Activated CD4-positive, alpha-beta memory T cell treated with anti-CD3 and anti-CD28 coated beads, Interleukin-2, amount 10 ng/mL, durations not matched to agents 7 days and 5 days (primary cell): ENCODE results near the gene VPS41. TPM values are rescaled to one million over a fixed set of nuclear protein-coding genes. Genes with fewer than 3 reads are reported as not detected.

Source experiments
- CTCF ChIA-PET: fragments of 350-600 bp; sonication (Branson Sonifier 250); formaldehyde crosslinking; loops from one replicate; lab custom pipeline; 2021; ENCODE audit warnings: antibody characterized with exemption, inconsistent platforms; lab: Charles Lee
- POLR2A ChIA-PET: fragments of 350-600 bp; sonication (Branson Sonifier 250); formaldehyde crosslinking; loops from one replicate; lab custom pipeline; 2021; ENCODE audit warnings: antibody characterized with exemption; lab: Charles Lee
- DNase-seq: peaks from one replicate; pipeline ENCODE4 v3.0.0-alpha.2; 2020
- H3K27ac Mint-ChIP-seq: one replicate; pipeline ENCODE4 v1.8.0; 2021; ENCODE audit warnings: mild to moderate bottlenecking, mixed read lengths
- H3K27me3 Mint-ChIP-seq: one replicate; pipeline ENCODE4 v1.8.0; 2021; ENCODE audit warnings: mixed read lengths
- H3K36me3 Mint-ChIP-seq: one replicate; pipeline ENCODE4 v1.8.0; 2021; ENCODE audit warnings: low read depth, mixed read lengths
- H3K4me1 Mint-ChIP-seq: one replicate; pipeline ENCODE4 v1.8.0; 2021; ENCODE audit warnings: mixed read lengths
- H3K4me3 Mint-ChIP-seq: one replicate; pipeline ENCODE4 v1.8.0; 2021; ENCODE audit warnings: mild to moderate bottlenecking, mixed read lengths
- H3K9me3 Mint-ChIP-seq: one replicate; pipeline ENCODE4 v1.8.0; 2021; ENCODE audit warnings: mixed read lengths
- total RNA-seq, 2 experiments: library from RNA; stranded (reverse); gene quantifications; one replicate each; pipeline ENCODE4 v1.2.3, GENCODE V29; 2021

VPS41 gene
- total RNA-seq, 2 experiments from 2014 or later: 52.8 to 54.8 TPM

DNA sequence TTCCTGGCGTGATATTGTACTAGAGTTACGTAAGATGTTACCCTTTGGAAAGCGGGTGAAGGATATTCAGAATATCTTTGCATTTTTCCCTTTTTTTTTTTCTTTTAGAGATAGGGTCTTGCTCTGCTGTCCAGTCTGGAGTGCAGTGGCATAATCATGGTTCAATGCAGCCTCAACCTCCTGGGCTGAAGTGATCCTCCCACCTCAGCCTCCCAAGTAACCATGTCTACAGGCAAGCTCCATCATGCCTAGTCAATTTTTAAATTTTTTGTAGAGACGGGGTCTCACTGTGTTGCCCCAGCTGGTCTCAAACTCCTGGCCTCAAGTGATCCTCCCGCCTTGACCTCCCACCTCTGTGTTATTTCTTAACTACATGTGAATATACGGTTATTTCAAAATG lies 18.4 kb downstream of the VPS41 start:
- no peaks in the 10 kb centered on the region for H3K27me3 Mint-ChIP-seq
- CTCF ChIA-PET: no interaction called here
- no peak overlapping the region for H3K27ac Mint-ChIP-seq
- peaks cover 9% of the 10 kb centered on the region for H3K4me1 Mint-ChIP-seq
- POLR2A ChIA-PET: no interaction called here
- H3K36me3 Mint-ChIP-seq: peaks cover 50% of the 10 kb centered on the region
- no peak overlapping the region for H3K4me3 Mint-ChIP-seq
- peaks cover 22% of the 10 kb centered on the region for H3K9me3 Mint-ChIP-seq
- no peak for DNase-seq

DNA sequence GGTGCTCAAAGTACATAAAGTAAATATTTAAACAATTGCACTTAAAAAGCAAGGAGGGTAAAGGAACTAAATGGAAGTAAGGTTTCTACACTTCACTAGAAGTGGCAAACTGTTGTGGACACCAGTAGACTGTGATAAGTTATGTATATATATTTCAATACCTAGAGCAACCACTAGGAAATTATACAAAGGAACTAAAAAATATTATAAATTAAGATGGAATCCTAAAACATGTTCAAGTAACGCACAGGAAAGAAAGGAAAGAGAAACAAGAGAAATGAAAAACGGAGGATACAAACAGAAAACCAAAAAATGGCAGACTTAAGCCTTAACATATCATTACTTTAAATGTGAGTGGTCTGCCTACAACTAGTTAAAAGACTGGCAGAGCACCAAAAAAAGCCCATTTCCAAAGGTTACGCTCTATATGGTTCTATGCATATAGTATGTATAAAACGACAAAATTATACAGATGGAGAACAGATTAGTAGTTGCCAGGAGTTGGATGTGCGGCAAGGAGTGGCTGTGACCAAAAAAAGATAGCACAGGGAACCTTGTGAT lies 19.0 kb downstream of the VPS41 start:
- CTCF ChIA-PET: no interaction called here
- no peaks in the 10 kb centered on the region for H3K27me3 Mint-ChIP-seq

DNA sequence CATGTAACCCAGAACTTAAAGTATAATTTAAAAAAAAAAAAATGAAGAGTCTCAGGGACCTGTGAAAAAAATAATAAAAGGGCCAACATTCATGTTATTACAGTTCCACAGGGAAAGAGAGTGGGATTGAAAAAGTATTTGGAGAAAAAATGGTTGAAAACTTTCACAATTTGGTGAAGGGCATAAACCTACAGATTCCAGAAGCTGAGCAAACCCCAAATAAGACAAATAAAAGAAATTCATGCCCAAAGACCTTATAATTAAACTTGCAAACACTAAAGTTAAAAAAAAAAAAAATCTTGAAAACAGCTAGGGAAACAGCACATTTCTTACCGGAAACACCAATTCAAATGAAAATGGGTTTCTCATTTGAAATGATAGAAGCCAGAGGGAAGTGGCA lies 19.9 kb downstream of the VPS41 start:
- POLR2A ChIA-PET: no interaction called here
- CTCF ChIA-PET: interaction anchor here (1.2 kb wide), 1 partner anchor 9 kb away, joined by 4 read pairs; no protein-coding TSS in a partner anchor
- Mint-ChIP-seq H3K4me3 (no peak overlapping the region), H3K4me1 (peaks cover 15% of the 10 kb centered on the region), H3K27ac (no peak overlapping the region), H3K9me3 (peaks cover 22% of the 10 kb centered on the region), H3K36me3 (peaks cover 45% of the 10 kb centered on the region), H3K27me3 (no peaks in the 10 kb centered on the region)
- no peak for DNase-seq

More for the DNA sequence above, 19.0 kb downstream of the VPS41 start:
- peaks cover 22% of the 10 kb centered on the region for H3K9me3 Mint-ChIP-seq
- H3K4me1 Mint-ChIP-seq: peaks cover 11% of the 10 kb centered on the region
- H3K36me3 Mint-ChIP-seq: peaks cover 49% of the 10 kb centered on the region
- no peak overlapping the region for H3K27ac Mint-ChIP-seq
- no peak for DNase-seq
- POLR2A ChIA-PET: no interaction called here
- no peak overlapping the region for H3K4me3 Mint-ChIP-seq

DNA sequence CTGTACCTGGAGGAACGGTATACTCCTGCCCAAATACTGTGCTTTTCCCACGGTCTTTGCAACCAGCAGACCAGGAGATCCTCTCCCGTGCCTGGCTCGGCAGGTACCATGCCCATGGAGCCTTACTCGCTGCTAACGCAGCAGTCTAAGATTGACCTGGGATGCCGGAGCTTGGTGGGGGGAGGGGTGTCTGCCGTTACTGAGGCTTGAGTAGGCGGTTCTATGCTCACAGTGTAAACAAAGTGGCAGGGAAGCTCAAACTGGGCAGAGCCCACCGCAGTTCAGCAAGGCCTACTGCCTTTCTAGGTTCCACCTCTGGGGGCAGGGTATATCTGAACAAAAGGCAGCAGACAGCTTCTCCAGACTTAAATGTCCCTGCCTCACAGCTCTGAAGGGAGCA lies 22.7 kb downstream of the VPS41 start:
- H3K36me3 Mint-ChIP-seq: peaks cover 44% of the 10 kb centered on the region
- no peak overlapping the region for H3K27ac Mint-ChIP-seq
- H3K4me3 Mint-ChIP-seq: no peak overlapping the region
- peaks cover 27% of the 10 kb centered on the region for H3K9me3 Mint-ChIP-seq
- no peaks in the 10 kb centered on the region for H3K27me3 Mint-ChIP-seq
- no peak for DNase-seq
- peaks cover 24% of the 10 kb centered on the region for H3K4me1 Mint-ChIP-seq
- ChIA-PET CTCF (no interaction called here), POLR2A (no interaction called here)

DNA sequence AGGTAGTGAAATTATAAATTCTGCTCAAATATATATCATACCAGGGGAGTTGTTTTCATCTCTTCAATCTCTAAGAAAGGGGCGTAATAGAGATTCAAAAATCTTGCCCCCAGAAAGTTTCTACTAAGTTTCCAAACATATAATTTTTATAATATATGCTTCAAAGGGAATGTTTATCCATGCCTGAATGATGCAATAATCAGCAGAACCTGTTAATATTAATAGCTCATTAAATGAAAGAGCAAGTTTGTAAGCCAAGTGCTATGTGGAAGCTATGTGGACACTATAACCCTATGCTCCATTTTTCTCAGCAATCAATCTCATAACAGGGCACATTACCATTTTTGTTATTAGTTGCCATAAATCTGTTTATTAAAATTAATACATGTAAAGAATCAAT lies 25.3 kb downstream of the VPS41 start:
- no peak for DNase-seq
- Mint-ChIP-seq H3K4me1 (peaks cover 27% of the 10 kb centered on the region), H3K4me3 (no peak overlapping the region), H3K9me3 (peaks cover 17% of the 10 kb centered on the region), H3K27me3 (no peaks in the 10 kb centered on the region), H3K27ac (no peak overlapping the region), H3K36me3 (peaks cover 43% of the 10 kb centered on the region)
- ChIA-PET CTCF (no interaction called here), POLR2A (no interaction called here)

DNA sequence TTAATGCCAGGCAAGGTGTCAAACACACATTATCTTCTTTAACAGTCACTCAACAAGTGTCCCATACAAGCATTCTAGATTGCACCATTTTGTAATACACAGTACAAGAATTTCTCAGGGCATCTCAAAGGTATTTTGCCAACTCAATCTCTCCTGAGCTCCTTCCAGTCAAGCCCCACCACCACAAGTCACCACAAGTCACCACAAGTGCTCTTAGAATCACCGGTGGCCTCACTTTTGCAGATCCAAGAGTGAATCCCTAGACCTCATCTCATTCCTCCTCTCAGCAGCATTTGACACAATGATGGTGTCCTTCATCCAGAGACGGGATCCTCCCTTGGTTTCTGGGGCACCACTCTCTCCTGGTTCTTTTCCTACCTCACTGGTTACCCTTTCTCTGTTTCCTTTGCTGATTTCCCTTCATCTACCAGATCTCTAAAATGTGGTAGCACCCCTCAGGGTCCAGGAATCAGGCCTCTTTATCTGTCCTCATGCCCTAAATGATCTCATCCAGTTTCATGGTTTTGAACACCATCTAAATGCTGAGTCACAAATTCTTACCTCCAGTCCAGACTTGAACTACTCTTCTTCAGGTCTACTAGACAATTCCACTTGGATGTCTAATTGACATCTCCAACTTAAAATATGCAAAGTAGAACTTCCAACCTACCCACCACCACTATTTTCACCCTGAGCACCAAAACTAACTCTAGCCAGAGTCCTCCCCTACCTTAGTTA lies 26.9 kb downstream of the VPS41 start:
- CTCF ChIA-PET: no interaction called here
- Mint-ChIP-seq H3K9me3 (peaks cover 8% of the 10 kb centered on the region), H3K4me3 (no peak overlapping the region), H3K4me1 (peaks cover 22% of the 10 kb centered on the region), H3K27me3 (no peaks in the 10 kb centered on the region), H3K36me3 (peaks cover 31% of the 10 kb centered on the region), H3K27ac (no peak overlapping the region)
- POLR2A ChIA-PET: no interaction called here
- no peak for DNase-seq

DNA sequence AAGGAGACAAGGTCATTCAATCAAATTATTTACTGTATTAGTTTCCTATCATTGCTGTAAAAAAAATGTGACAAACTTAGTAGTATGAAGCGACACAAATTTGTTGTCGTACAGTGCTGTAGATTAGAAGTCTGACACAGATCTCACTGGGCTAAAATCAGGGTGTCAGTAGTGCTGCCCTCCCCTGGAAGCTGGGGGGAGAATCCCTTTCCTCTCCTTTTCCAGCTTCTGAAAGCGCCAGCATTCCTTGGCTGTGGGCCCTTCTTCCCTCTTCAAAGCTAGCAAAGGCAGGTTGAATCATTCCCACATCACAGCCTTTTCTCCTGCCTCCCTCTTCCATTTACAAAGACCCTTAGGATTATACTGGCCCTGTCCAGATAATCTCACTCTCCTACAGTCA lies 28.0 kb downstream of the VPS41 start:
- no peaks in the 10 kb centered on the region for H3K27me3 Mint-ChIP-seq
- CTCF ChIA-PET: no interaction called here
- H3K4me1 Mint-ChIP-seq: peaks cover 22% of the 10 kb centered on the region
- DNase-seq: no peak
- H3K4me3 Mint-ChIP-seq: no peak overlapping the region
- peaks cover 26% of the 10 kb centered on the region for H3K36me3 Mint-ChIP-seq
- no peak overlapping the region for H3K27ac Mint-ChIP-seq
- POLR2A ChIA-PET: no interaction called here
- peaks cover 5% of the 10 kb centered on the region for H3K9me3 Mint-ChIP-seq

DNA sequence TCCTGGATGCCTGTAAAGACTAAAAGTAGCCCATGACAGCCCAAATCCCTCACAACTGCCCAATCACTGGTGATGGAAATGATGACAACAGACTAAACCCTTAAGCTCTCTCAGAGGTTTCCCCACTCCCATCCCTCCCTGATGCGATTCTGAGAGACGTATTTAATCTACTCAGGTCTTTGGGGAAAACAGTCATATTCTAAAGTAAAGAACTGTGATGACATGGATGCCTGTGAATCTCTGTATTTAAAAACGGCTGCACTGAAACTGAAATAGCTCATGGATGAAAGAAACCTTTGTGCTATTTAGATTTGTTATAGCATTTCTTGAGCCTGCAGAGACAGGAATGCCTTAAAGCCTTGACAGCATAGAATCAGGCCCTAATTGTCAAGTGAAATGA lies 28.5 kb downstream of the VPS41 start:
- peaks cover 22% of the 10 kb centered on the region for H3K4me1 Mint-ChIP-seq
- DNase-seq: no peak

DNA sequence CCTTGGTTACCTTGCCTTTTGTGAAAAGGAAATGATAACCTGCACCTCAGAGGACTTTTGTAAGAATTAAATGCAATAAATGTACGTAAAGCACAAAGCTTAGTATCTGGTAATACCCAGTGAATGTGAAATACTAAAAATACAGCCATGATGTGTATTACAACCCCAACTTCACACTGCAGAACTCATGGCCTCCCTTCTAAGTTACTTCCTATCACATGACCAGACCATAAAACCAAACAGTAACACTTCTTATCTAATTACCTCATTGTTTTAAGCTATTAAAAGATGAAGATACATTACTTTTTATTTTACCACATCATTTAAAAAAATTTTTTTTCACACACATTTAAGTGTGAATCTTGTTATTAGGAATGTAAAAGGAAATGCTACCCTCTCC lies 29.0 kb downstream of the VPS41 start:
- H3K4me1 Mint-ChIP-seq: peaks cover 19% of the 10 kb centered on the region
- no peak for DNase-seq
- no peak overlapping the region for H3K4me3 Mint-ChIP-seq
- H3K27ac Mint-ChIP-seq: no peak overlapping the region
- ChIA-PET CTCF (no interaction called here), POLR2A (interaction anchor here (1.2 kb wide), 1 partner anchor 28 kb away, joined by 3 read pairs; no protein-coding TSS in a partner anchor)
- H3K9me3 Mint-ChIP-seq: peaks cover 5% of the 10 kb centered on the region
- H3K36me3 Mint-ChIP-seq: peaks cover 19% of the 10 kb centered on the region
- no peaks in the 10 kb centered on the region for H3K27me3 Mint-ChIP-seq

More for the DNA sequence above, 28.5 kb downstream of the VPS41 start:
- no peak overlapping the region for H3K4me3 Mint-ChIP-seq
- H3K27ac Mint-ChIP-seq: no peak overlapping the region
- H3K27me3 Mint-ChIP-seq: no peaks in the 10 kb centered on the region
- H3K36me3 Mint-ChIP-seq: peaks cover 21% of the 10 kb centered on the region
- CTCF ChIA-PET: no interaction called here
- H3K9me3 Mint-ChIP-seq: peaks cover 5% of the 10 kb centered on the region
- POLR2A ChIA-PET: interaction anchor here (1.2 kb wide), 1 partner anchor 28 kb away, joined by 3 read pairs; no protein-coding TSS in a partner anchor

DNA sequence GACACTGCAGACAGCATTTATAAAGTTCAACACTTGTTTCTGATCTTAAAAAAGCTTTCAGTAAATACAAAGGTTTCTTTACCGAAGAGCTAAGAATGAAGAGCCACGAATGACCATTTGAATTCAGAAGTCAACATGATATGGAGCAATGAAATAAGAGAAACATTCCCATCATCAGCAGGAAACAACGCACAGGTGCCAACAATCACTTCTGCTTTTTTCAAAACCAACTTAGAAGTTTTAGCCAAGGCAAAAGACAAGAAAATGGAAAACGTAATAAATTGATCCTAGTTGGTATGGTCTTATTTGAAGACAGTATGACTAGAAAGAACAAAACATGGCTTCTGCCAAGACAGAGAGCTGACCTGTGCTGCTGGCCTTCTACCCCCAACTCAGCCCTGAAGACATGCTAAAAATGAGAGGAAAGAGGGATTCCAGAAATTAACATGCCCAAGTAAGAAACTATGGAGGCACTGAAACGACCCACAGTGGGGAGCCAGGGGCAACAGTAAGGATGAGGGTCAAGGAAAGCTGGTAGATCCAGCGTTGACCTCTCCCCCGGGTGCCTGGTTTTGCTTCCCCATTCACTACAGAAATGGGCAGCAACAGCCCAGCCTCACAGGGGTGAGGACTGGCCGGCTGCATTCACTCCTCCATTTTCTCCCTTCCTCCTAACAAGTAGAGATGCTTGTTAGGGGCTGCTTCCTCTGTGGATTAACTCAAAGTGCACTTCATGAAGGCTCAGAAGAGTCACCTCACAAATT lies 30.1 kb downstream of the VPS41 start:
- H3K36me3 Mint-ChIP-seq: peaks cover 19% of the 10 kb centered on the region
- ChIA-PET CTCF (interaction anchor here (0.7 kb wide), 1 partner anchor 53 kb away, joined by 3 read pairs; no protein-coding TSS in a partner anchor), POLR2A (no interaction called here)

DNA sequence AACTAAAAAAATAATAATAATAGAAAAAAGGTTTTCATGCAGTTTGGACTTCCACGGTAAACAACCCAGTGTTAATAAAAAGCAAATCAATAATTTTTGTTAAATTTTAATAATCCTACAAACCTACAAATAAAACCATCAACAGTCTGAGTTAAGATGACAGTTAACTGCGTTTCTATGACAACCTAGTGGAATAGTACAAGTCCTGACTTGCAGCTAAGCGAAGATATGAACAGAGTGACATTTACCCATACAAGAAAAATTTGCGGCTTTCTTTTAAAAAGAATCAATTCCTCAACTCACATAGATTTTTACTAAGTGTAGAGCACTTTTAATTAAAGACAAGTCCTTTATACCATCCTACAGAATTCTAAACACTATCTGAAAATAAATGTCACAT lies 35.6 kb downstream of the VPS41 start:
- no peaks in the 10 kb centered on the region for H3K4me1 Mint-ChIP-seq
- POLR2A ChIA-PET: no interaction called here
- CTCF ChIA-PET: no interaction called here
- DNase-seq: no peak
- no peak overlapping the region for H3K4me3 Mint-ChIP-seq
- H3K9me3 Mint-ChIP-seq: no peaks in the 10 kb centered on the region
- H3K27ac Mint-ChIP-seq: no peak overlapping the region
- no peaks in the 10 kb centered on the region for H3K27me3 Mint-ChIP-seq
- H3K36me3 Mint-ChIP-seq: peaks cover 7% of the 10 kb centered on the region

More for the DNA sequence above, 30.1 kb downstream of the VPS41 start:
- no peak for DNase-seq
- peaks cover 5% of the 10 kb centered on the region for H3K9me3 Mint-ChIP-seq
- no peak overlapping the region for H3K27ac Mint-ChIP-seq
- no peak overlapping the region for H3K4me3 Mint-ChIP-seq
- peaks cover 16% of the 10 kb centered on the region for H3K4me1 Mint-ChIP-seq
- no peaks in the 10 kb centered on the region for H3K27me3 Mint-ChIP-seq

DNA sequence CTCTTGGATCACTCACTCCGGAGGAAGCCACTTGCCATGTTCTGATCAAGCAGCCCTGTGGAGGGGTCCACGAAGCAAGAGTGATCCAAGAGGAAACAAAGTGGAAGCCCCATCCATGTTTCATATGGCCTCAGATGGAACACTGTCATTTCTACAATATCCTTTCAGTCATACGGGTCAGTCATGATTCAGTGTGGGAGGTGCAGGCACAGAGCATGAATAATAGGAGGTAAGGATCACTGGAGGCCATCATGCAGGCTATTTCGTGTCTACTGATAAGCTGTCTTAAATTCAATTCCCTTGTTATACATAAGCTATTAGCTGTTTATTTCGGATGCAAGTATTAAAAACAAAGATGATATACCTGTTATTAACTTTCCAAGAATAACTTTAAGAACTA lies 36.8 kb downstream of the VPS41 start:
- H3K36me3 Mint-ChIP-seq: peaks cover 6% of the 10 kb centered on the region
- CTCF ChIA-PET: no interaction called here
- DNase-seq: no peak
- H3K4me3 Mint-ChIP-seq: no peak overlapping the region
- POLR2A ChIA-PET: no interaction called here
- H3K27me3 Mint-ChIP-seq: no peaks in the 10 kb centered on the region
- no peak overlapping the region for H3K27ac Mint-ChIP-seq
- no peaks in the 10 kb centered on the region for H3K4me1 Mint-ChIP-seq
- no peaks in the 10 kb centered on the region for H3K9me3 Mint-ChIP-seq

DNA sequence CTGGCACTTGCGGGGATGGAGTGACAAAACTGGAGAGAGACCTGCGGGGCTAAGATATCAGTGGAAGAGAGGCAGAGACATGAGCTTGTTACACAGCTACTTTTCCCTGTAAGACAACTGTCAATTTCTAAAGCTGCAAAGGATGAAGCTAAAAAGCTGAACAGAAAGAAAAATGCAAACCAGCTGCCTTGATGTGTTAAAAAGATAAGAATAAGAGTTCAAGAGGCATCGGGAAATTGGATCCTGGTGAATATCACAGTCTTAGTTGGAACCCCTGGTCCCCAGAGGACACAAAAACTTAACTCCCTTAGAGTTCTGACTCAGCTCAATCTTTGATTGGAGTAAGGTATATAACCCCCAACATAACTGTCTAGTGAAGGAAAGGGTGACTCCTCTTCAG lies 38.8 kb downstream of the VPS41 start:
- H3K4me3 Mint-ChIP-seq: no peak overlapping the region
- no peaks in the 10 kb centered on the region for H3K9me3 Mint-ChIP-seq
- CTCF ChIA-PET: no interaction called here
- no peaks in the 10 kb centered on the region for H3K27me3 Mint-ChIP-seq
- H3K27ac Mint-ChIP-seq: no peak overlapping the region
- POLR2A ChIA-PET: no interaction called here
- peaks cover 6% of the 10 kb centered on the region for H3K36me3 Mint-ChIP-seq
- DNase-seq: no peak
- H3K4me1 Mint-ChIP-seq: no peaks in the 10 kb centered on the region
